H1 (cell line): ENCODE data around the gene CTSA. TPM values are rescaled to one million over a fixed set of nuclear protein-coding genes. Genes with fewer than 3 reads are reported as not detected.

Source experiments
- CTCF ChIA-PET: fragments of 300-600 bp; sonication (Branson Sonifier 250); formaldehyde crosslinking; loops from one replicate; lab custom pipeline; 2021; ENCODE audit not compliant: partially characterized antibody; lab: Charles Lee
- POLR2A ChIA-PET: fragments of 300-600 bp; sonication (Branson Sonifier 250); formaldehyde crosslinking; loops from one replicate; lab custom pipeline; 2021; ENCODE audit warnings: inconsistent platforms; ENCODE audit not compliant: partially characterized antibody; lab: Charles Lee
- DNase-seq, 2 experiments: peaks; one replicate each; pipeline versions ENCODE4 v3.0.0 to v3.0.0-alpha.2; 2010 to 2022; ENCODE audit warnings: low spot score in 2 of 2, low read depth in 1 of 2, mixed read lengths in 1 of 2
- FAIRE-seq: peaks from 2 replicates; lab custom pipeline; 2011; peaks lifted over from hg19 to GRCh38; lab: Jason Lieb, UNC
- H2AFZ ChIP-seq: 2 replicates; pipeline ENCODE4 v1.8.1; 2012; ENCODE audit warnings: low read length, inconsistent platforms
- H2AK5ac ChIP-seq: 2 replicates; pipeline ENCODE4 v1.6.1; 2013; ENCODE audit warnings: low read depth, low read length
- H2BK120ac ChIP-seq: replicated peaks from 2 replicates; pipeline ENCODE3; 2013; ENCODE audit warnings: low read depth, low read length, inconsistent platforms
- H2BK12ac ChIP-seq: 2 replicates; pipeline ENCODE4 v1.6.1; 2013; ENCODE audit warnings: low read depth, low read length
- H2BK15ac ChIP-seq: 2 replicates; pipeline ENCODE4 v1.6.1; 2013; ENCODE audit warnings: low read length
- H2BK20ac ChIP-seq: 2 replicates; pipeline ENCODE4 v1.6.1; 2013; ENCODE audit warnings: low read length
- H2BK5ac ChIP-seq: 2 replicates; pipeline ENCODE4 v1.6.1; 2013; ENCODE audit warnings: low read depth, low read length
- H3K14ac ChIP-seq: 2 replicates; pipeline ENCODE4 v1.6.1; 2013; ENCODE audit warnings: inconsistent platforms; ENCODE audit not compliant: insufficient read length
- H3K18ac ChIP-seq: 2 replicates; pipeline ENCODE4 v1.6.1; 2013; ENCODE audit warnings: low read length; ENCODE audit errors: extremely low read depth
- H3K23ac ChIP-seq: 2 replicates; pipeline ENCODE4 v1.6.1; 2013; ENCODE audit warnings: inconsistent platforms; ENCODE audit not compliant: insufficient read length
- H3K23me2 ChIP-seq: 2 replicates; pipeline ENCODE4 v1.6.1; 2013; ENCODE audit warnings: low read depth, low read length
- H3K27ac ChIP-seq: 2 replicates; pipeline ENCODE4 v1.6.1; 2011; ENCODE audit warnings: low read depth, low read length, inconsistent platforms
- H3K27me3 ChIP-seq, 4 experiments: replicated peaks in 1 of 4; 1 replicate in 1 of 4; 2 replicates in 3 of 4; pipeline versions ENCODE4 v1.6.1 to v1.8.1; 2011 to 2013; ENCODE audit warnings: low read length in 3 of 4, mild to moderate bottlenecking in 3 of 4, inconsistent platforms in 2 of 4, mixed read lengths in 2 of 4, moderate library complexity in 1 of 4; ENCODE audit not compliant: control insufficient read depth in 3 of 4, insufficient read depth in 3 of 4; ENCODE audit errors: extremely low read depth in 1 of 4
- H3K36me3 ChIP-seq, 4 experiments: 2 replicates each; pipeline versions ENCODE4 v1.6.1 to v1.8.1; 2011 to 2013; ENCODE audit warnings: mild to moderate bottlenecking in 4 of 4, low read length in 3 of 4, moderate library complexity in 2 of 4, control low read depth in 1 of 4, inconsistent platforms in 1 of 4; ENCODE audit not compliant: insufficient read depth in 4 of 4, control insufficient read depth in 2 of 4
- H3K4ac ChIP-seq: replicated peaks from 2 replicates; pipeline ENCODE3; 2013; ENCODE audit warnings: low read length, low read depth, mixed read lengths, inconsistent platforms; ENCODE audit not compliant: insufficient read length
- H3K4me1 ChIP-seq, 4 experiments: replicated peaks in 1 of 4; 1 replicate in 1 of 4; 2 replicates in 3 of 4; pipeline versions ENCODE4 v1.6.1 to v1.8.1; 2011 to 2013; ENCODE audit warnings: low read length in 3 of 4, inconsistent platforms in 2 of 4, mixed read lengths in 1 of 4; ENCODE audit not compliant: insufficient read depth in 4 of 4, control insufficient read depth in 3 of 4
- H3K4me2 ChIP-seq, 2 experiments: 2 replicates each; pipeline versions ENCODE4 v1.6.1 to v1.8.1; 2011 to 2013; ENCODE audit warnings: low read depth in 2 of 2, low read length in 2 of 2, control low read depth in 1 of 2, inconsistent platforms in 1 of 2, mild to moderate bottlenecking in 1 of 2; ENCODE audit not compliant: insufficient read depth in 1 of 2
- H3K4me3 ChIP-seq, 4 experiments: fragments of 200-600, 300-600 bp in 1 of 4; sonication (generic), shearing (Covaris generic), sonication (Bioruptor Twin) in 1 of 4; 2 replicates each; pipeline versions ENCODE4 v1.5.1 to v1.8.1; 2011 to 2016; ENCODE audit warnings: low read length in 4 of 4, low read depth in 3 of 4, control low read depth in 2 of 4, inconsistent platforms in 2 of 4, mild to moderate bottlenecking in 2 of 4, mixed read lengths in 1 of 4, moderate library complexity in 1 of 4; ENCODE audit not compliant: insufficient read depth in 2 of 4; ENCODE audit errors: extremely low read depth in 1 of 4
- H3K56ac ChIP-seq: replicated peaks from 2 replicates; pipeline ENCODE3; 2013; ENCODE audit warnings: low read depth, mild to moderate bottlenecking, mixed read lengths, low read length, inconsistent platforms; ENCODE audit not compliant: insufficient read length
- H3K79me1 ChIP-seq: 2 replicates; pipeline ENCODE4 v1.6.1; 2013; ENCODE audit warnings: low read depth, low read length, control low read depth
- H3K79me2 ChIP-seq, 2 experiments: 2 replicates each; pipeline versions ENCODE4 v1.6.1 to v1.8.1; 2012 to 2013; ENCODE audit warnings: low read length in 2 of 2, mild to moderate bottlenecking in 2 of 2, inconsistent platforms in 1 of 2; ENCODE audit not compliant: insufficient read depth in 2 of 2, control insufficient read depth in 1 of 2
- H3K9ac ChIP-seq, 4 experiments: replicated peaks in 1 of 4; 1 replicate in 1 of 4; 2 replicates in 3 of 4; pipeline versions ENCODE4 v1.6.1 to v1.8.1; 2011 to 2013; ENCODE audit warnings: low read depth in 3 of 4, low read length in 3 of 4, control low read depth in 2 of 4, mild to moderate bottlenecking in 2 of 4, moderate library complexity in 2 of 4, inconsistent platforms in 1 of 4; ENCODE audit errors: extremely low read depth in 1 of 4
- H3K9me3 ChIP-seq, 2 experiments: 2 replicates each; pipeline versions ENCODE4 v1.6.1 to v1.8.1; 2012 to 2013; ENCODE audit warnings: mild to moderate bottlenecking in 2 of 2, moderate library complexity in 2 of 2, control low read depth in 1 of 2, inconsistent platforms in 1 of 2, low read depth in 1 of 2, low read length in 1 of 2, mixed read lengths in 1 of 2; ENCODE audit not compliant: insufficient read depth in 2 of 2
- H4K20me1 ChIP-seq, 2 experiments: replicated peaks in 1 of 2; 2 replicates each; pipeline versions ENCODE3 to v1.8.1; 2011 to 2013; ENCODE audit warnings: inconsistent platforms in 2 of 2, low read length in 2 of 2, mild to moderate bottlenecking in 1 of 2; ENCODE audit not compliant: insufficient read depth in 2 of 2, control insufficient read depth in 1 of 2
- H4K5ac ChIP-seq: 2 replicates; pipeline ENCODE4 v1.6.1; 2013; ENCODE audit warnings: low read length, low read depth, mixed read lengths, inconsistent platforms; ENCODE audit not compliant: insufficient read length
- H4K8ac ChIP-seq: 2 replicates; pipeline ENCODE4 v1.8.0; 2013; ENCODE audit warnings: mild to moderate bottlenecking, moderate library complexity, low read length, inconsistent platforms; ENCODE audit not compliant: insufficient read depth; ENCODE audit errors: extremely low read depth
- H4K91ac ChIP-seq: replicated peaks from 2 replicates; pipeline ENCODE3; 2013; ENCODE audit warnings: low read length, mixed read lengths, inconsistent platforms; ENCODE audit not compliant: insufficient read length
- BRCA1 ChIP-seq: IDR thresholded peaks from 2 replicates; pipeline ENCODE4 v1.6.1; 2012; ENCODE audit warnings: low read depth, low read length, improper control_type of control experiment
- CREB1 ChIP-seq: IDR thresholded peaks from 2 replicates; pipeline ENCODE4 v1.6.1; 2012; ENCODE audit warnings: inconsistent platforms
- FOSL1 ChIP-seq: IDR thresholded peaks from 2 replicates; pipeline ENCODE4 v1.6.1; 2011; ENCODE audit warnings: mild to moderate bottlenecking, low read depth, low read length, moderate library complexity; ENCODE audit not compliant: insufficient read depth
- GTF2F1 ChIP-seq: IDR thresholded peaks from 2 replicates; pipeline ENCODE4 v1.6.1; 2012; ENCODE audit warnings: low read depth, low read length, improper control_type of control experiment, borderline replicate concordance
- HDAC2 ChIP-seq, 2 experiments: fragments of 300-600 bp in 1 of 2; sonication (generic) in 1 of 2; IDR thresholded peaks; 2 replicates each; pipeline ENCODE4 v1.6.1; 2011 to 2012; ENCODE audit warnings: low read depth in 2 of 2, low read length in 2 of 2, mild to moderate bottlenecking in 2 of 2, moderate library complexity in 2 of 2, borderline replicate concordance in 1 of 2, inconsistent platforms in 1 of 2
- MAFK ChIP-seq: IDR thresholded peaks from 2 replicates; pipeline ENCODE4 v1.6.1; 2012; ENCODE audit warnings: low read depth, mild to moderate bottlenecking, improper control_type of control experiment, low read length
- RFX5 ChIP-seq: IDR thresholded peaks from 2 replicates; pipeline ENCODE4 v1.6.1; 2011; ENCODE audit warnings: low read depth, low read length, improper control_type of control experiment, borderline replicate concordance
- SRF ChIP-seq: IDR thresholded peaks from 2 replicates; pipeline ENCODE4 v1.6.1; 2011; ENCODE audit warnings: mild to moderate bottlenecking, low read depth, low read length, moderate library complexity
- SUZ12 ChIP-seq: fragments of 200-600 bp; sonication (generic); IDR thresholded peaks from 2 replicates; pipeline ENCODE4 v1.6.1; 2012; ENCODE audit warnings: mild to moderate bottlenecking, inconsistent platforms, low read length, moderate library complexity, mixed read lengths
- TAF1 ChIP-seq: IDR thresholded peaks from 2 replicates; pipeline ENCODE4 v1.6.1; 2011; ENCODE audit warnings: mild to moderate bottlenecking, low read depth, low read length
- WGBS, 2 experiments: shearing (Covaris generic) in 1 of 2; methylation state at CpG; one replicate each; pipeline versions ENCODE4 v1.1.6 to v1.1.7; 2013 to 2015; ENCODE audit warnings: low lambda C conversion rate in 2 of 2, mixed read lengths in 2 of 2, inconsistent platforms in 1 of 2, low coverage in 1 of 2, missing lambda C conversion rate in 1 of 2; ENCODE audit not compliant: insufficient replicate concordance in 2 of 2, insufficient coverage in 1 of 2, insufficient read length in 1 of 2; ENCODE audit errors: extremely low coverage in 1 of 2, missing lambda C conversion rate in 1 of 2; 5-methylcytosine and 5-hydroxymethylcytosine counted together
- polyA plus RNA-seq, 7 experiments: library from polyadenylated mRNA; depleted of rRNA in 3 of 7; stranded (reverse) in 5 of 7; unstranded in 2 of 7; fragments of >200 nt in 5 of 7; fragments of 200-250 nt in 2 of 7; gene quantifications; 1 replicate in 5 of 7; 2 replicates in 1 of 7; 4 replicates in 1 of 7; pipeline versions ENCODE4 v1.2.1 to v1.2.3, GENCODE V29; 2011 to 2013; ENCODE audit warnings: missing spikeins in 2 of 7, mixed read lengths in 2 of 7
- total RNA-seq: library from RNA; stranded (reverse); fragmentation: NEBNext Ultra II Directional; extraction: Animal tissue kit (Norgen Biotek cat#: 25700); gene quantifications from 2 replicates; pipeline ENCODE4 v1.2.1, GENCODE V29; 2021
- TF ChIP-seq, protein P1 (sequence below): IDR thresholded peaks from 2 replicates; pipeline ENCODE4 v1.6.1; 2011; ENCODE audit warnings: low read depth, mild to moderate bottlenecking, low read length; ENCODE audit not compliant: insufficient read depth
- TF ChIP-seq, protein P2 (sequence below): IDR thresholded peaks from 2 replicates; pipeline ENCODE4 v1.6.1; 2012; ENCODE audit warnings: low read length, inconsistent platforms

The CTSA gene
- total and polyA plus RNA-seq, 2 of the 8 experiments (the other 6 are each of a cell fraction or from before 2014, with no cell fraction given): 49.7 to 74.0 TPM

DNA sequence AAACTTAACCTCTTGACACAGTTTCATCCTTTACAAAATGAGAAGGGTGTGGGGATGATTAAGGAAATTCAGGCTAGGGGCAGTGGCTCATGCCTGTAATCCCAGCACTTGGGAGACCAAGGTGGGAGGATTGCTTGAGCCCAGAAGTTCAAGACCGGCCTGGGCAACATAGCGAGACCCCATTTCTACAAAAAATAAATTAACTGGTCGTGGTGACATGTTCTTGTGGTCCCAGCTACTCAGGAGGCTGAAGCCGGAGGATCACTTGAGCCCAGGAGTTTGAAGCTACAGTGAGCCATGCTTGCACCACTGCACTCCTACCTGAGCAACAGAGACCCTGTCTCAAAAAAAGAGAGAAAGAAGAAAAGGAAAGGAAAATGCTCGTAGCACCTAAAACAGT lies 24.7 kb upstream of the CTSA start:
- no peak overlapping the region for H3K56ac ChIP-seq
- no peaks in the 10 kb centered on the region for H3K79me2 ChIP-seq
- ChIA-PET POLR2A (interaction anchor here (0.9 to 8.1 kb wide), 4 partner anchors 8 to 24 kb away, joined by 3 to 39 read pairs (median 4); partner anchors contain the start of genes NEURL2 and ZSWIM1), CTCF (interaction anchor here (1.2 to 1.3 kb wide), 3 partner anchors 22 to 92 kb away, joined by 3 read pairs; no protein-coding TSS in a partner anchor)
- no peak overlapping the region for H4K91ac ChIP-seq
- no peak overlapping the region for H2BK5ac ChIP-seq
- no peaks in the 10 kb centered on the region for H3K27me3 ChIP-seq
- H2BK20ac ChIP-seq: no peak overlapping the region
- H3K79me1 ChIP-seq: no peaks in the 10 kb centered on the region
- H3K18ac ChIP-seq: no peak overlapping the region
- no peak overlapping the region for H3K4me3 ChIP-seq
- no peak overlapping the region for H3K14ac ChIP-seq
- H3K9ac ChIP-seq: no peak overlapping the region
- H2BK120ac ChIP-seq: no peak overlapping the region
- no peak overlapping the region for H4K8ac ChIP-seq
- no peak overlapping the region for H3K4ac ChIP-seq
- no peak overlapping the region for H2AK5ac ChIP-seq
- H4K5ac ChIP-seq: no peak overlapping the region
- no peaks in the 10 kb centered on the region for H3K4me1 ChIP-seq
- no peak overlapping the region for H2BK15ac ChIP-seq
- no peaks in the 10 kb centered on the region for H3K23me2 ChIP-seq
- H2AFZ ChIP-seq: no peak overlapping the region
- DNase-seq (no peak), FAIRE-seq (no peak)
- no peaks in the 10 kb centered on the region for H4K20me1 ChIP-seq
- no peaks in the 10 kb centered on the region for H3K9me3 ChIP-seq
- H3K23ac ChIP-seq: no peak overlapping the region
- H2BK12ac ChIP-seq: no peak overlapping the region
- H3K4me2 ChIP-seq: no peak overlapping the region
- no peaks in the 10 kb centered on the region; a peak in 1 of 8 replicates for H3K36me3 ChIP-seq
- H3K27ac ChIP-seq: no peak overlapping the region
- WGBS, 2 experiments: 92% methylated on average over 5 of the region's 5 CpGs; no CpG with 5 or more reads in 1 of the 2 experiments
- TF ChIP-seq MAFK (no peak), SUZ12 (no peak), TAF1 (no peak), RFX5 (no peak), CREB1 (no peak), GTF2F1 (no peak), FOSL1 (no peak), SRF (no peak), BRCA1 (no peak), HDAC2 (IDR thresholded peaks at IDR 0.05; ENCODE audit: borderline replicate concordance in 1 of 2, low read depth in 2 of 2, low read length in 2 of 2) (no peak)
- TF ChIP-seq, protein P1, sequence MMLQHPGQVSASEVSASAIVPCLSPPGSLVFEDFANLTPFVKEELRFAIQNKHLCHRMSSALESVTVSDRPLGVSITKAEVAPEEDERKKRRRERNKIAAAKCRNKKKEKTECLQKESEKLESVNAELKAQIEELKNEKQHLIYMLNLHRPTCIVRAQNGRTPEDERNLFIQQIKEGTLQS: no peak
- TF ChIP-seq, protein P2, sequence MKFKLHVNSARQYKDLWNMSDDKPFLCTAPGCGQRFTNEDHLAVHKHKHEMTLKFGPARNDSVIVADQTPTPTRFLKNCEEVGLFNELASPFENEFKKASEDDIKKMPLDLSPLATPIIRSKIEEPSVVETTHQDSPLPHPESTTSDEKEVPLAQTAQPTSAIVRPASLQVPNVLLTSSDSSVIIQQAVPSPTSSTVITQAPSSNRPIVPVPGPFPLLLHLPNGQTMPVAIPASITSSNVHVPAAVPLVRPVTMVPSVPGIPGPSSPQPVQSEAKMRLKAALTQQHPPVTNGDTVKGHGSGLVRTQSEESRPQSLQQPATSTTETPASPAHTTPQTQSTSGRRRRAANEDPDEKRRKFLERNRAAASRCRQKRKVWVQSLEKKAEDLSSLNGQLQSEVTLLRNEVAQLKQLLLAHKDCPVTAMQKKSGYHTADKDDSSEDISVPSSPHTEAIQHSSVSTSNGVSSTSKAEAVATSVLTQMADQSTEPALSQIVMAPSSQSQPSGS: no peak
